Mesenteric fat pad (tissue), 1 donor: Measurements from ENCODE around the gene SH2D3C. TPM values are rescaled to one million over a fixed set of nuclear protein-coding genes. Genes with fewer than 3 reads are reported as not detected.
"Not testable (repeated sequence)": the region's sequence is repeated elsewhere in the genome, so short reads cannot be mapped to it uniquely, and the experiment has no call there.

Source experiments
- DNase-seq: peaks from one replicate; pipeline ENCODE4 v3.0.0-alpha.2; 2020; ENCODE audit warnings: low spot score
- total RNA-seq: library from RNA; stranded (reverse); fragmentation: NEBNext Ultra II Directional; extraction: Animal tissue kit (Norgen Biotek cat#: 25700); gene quantifications from one replicate; pipeline ENCODE4 v1.2.1, GENCODE V29; 2021
- donor health status: DM: yes; HTN: yes; CAD: no.

The SH2D3C gene
- total RNA-seq, 1 donor from 2014 or later: 28.1 TPM

GRCh38 chr9:127785023-127785932, 6.8 kb upstream of the SH2D3C start:
- peak; percentile 97 for DNase-seq

GRCh38 chr9:127783111-127784008, 4.9 kb upstream of the SH2D3C start:
- DNase-seq: no peak

GRCh38 chr9:127781806-127782205, 3.3 kb upstream of the SH2D3C start:
- DNase-seq: no peak

- not testable (repeated sequence) for DNase-seq
These were observed 2.4 kb upstream of the SH2D3C start for GRCh38 chr9:127780909-127781308.

DNA sequence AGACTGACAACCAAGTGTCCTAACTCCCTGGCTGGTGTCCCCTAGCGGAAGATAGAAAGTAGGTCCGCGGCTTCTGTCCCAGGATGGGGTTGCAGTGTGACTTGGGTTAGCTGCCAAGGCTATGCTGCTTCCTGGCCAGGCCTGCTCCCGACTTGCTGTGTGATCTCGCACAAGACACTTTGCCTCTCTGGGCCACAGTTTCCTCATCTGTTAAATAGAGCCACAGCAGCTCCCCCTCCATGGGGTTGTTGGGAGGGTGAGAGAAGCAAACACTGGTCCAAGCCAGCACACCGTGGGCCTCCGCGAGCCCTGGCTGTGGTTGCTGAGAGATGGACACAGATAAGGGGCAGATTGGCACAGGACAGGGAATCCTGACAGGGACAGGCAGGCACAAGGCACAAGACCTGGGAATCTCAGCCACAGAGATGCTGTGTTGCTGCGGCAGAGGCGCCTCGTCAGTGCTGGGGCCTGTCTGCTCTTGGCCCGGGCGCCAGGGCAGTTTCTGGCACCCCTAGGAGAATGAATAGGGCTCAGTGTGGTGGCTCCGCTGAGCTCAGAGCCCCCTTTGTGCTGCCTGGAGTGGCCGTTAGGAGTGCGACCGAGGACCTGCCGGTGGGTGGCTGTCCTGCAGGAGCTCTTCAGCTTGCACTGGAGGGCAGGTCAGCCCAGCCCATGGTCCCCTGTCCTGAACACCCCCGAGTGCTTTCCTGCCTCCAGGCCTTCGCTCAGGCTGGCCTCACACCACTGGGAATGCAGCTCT, 1.8 kb upstream of the SH2D3C start:
- no peak for DNase-seq

- no peak for DNase-seq
These were observed 893 bp upstream of the SH2D3C start for GRCh38 chr9:127779136-127779981.

GRCh38 chr9:127777368-127777980, 992 bp downstream of the SH2D3C start:
- DNase-seq: no peak

GRCh38 chr9:127776924-127777289, 1.6 kb downstream of the SH2D3C start:
- no peak for DNase-seq

DNA sequence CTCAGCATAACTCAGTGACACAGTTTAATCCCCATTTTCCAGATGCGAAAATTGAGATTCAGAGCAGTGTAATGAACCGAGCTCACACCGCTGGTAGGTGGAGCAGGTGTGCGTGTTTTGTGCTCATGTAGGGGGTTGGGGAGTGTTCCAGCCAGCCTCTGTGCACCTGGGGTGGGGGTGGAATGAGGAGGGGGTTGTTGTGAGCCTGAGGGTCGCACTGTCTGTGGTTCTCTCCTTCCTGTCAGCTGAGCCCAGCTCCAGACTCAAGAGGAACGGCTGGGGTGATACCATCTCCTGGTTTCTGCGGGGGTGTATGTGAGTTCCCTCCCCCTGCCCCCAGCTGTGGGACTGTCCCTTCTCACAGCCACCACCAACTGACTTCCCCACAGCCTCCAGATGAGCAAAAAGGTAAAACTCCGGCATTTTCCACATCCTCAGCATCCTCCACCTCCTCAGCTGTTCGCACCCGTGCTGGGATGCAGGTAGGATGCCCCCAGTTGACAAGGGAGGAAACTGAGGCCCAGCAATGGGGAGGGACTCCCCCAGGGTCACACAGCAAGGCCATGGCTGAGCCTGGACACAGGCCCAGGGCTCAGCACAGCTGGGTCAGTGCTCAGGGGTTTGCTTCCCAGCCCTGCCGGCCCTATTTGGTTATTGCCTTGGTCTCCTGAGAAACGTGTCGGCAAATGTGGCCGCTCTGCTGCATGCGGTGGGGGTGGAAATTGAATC, 2.1 kb downstream of the SH2D3C start:
- DNase-seq: no peak

GRCh38 chr9:127773981-127774380, 4.5 kb downstream of the SH2D3C start:
- DNase-seq: no peak

GRCh38 chr9:127773272-127773671, 5.2 kb downstream of the SH2D3C start:
- DNase-seq: no peak

DNA sequence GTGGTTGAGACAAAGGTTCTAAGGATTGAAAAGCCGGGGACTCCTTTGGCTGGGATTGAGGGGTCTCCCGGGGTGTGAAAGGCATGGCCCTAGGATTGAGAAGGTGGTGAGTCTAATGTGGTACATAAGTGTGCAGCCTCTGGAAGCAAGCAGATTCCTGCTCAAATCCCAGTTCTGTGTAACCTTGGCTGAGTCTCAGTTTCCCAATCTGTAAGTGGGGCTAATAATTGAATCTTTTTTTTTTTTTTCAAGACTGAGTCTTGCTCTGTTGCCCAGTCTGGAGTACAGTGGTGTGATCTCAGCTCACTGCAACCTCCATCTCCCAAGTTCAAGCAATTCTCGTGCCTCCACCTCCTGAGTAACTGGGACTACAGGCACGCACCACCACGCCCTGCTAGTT, 5.9 kb downstream of the SH2D3C start:
- no peak for DNase-seq

GRCh38 chr9:127771570-127772189, 6.8 kb downstream of the SH2D3C start:
- no peak for DNase-seq

- DNase-seq: peak; percentile 100
These were observed 7.4 kb downstream of the SH2D3C start for GRCh38 chr9:127770905-127771569.

- DNase-seq: no peak
These were observed 7.9 kb downstream of the SH2D3C start for GRCh38 chr9:127770583-127770904.

- no peak for DNase-seq
These were observed 8.4 kb downstream of the SH2D3C start for GRCh38 chr9:127769929-127770582.

DNA sequence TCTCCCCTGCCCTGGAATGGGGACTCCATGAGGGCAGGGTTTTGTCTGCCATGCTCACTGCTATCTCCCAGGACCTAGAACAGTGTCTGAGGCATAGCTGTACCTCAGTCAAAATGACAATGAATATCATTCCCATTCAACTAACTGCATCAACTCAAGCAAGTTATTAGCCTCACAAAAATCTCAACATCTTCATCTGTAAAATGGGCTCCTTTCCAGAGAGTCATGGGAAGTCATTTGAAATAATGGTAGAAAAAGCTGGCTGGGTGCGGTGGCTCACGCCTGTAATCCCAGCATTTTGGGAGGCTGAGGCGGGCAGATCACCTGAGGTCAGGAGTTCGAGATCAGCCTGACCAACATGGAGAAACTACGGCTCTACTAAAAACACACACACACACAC, 9.4 kb downstream of the SH2D3C start:
- no peak for DNase-seq

DNA sequence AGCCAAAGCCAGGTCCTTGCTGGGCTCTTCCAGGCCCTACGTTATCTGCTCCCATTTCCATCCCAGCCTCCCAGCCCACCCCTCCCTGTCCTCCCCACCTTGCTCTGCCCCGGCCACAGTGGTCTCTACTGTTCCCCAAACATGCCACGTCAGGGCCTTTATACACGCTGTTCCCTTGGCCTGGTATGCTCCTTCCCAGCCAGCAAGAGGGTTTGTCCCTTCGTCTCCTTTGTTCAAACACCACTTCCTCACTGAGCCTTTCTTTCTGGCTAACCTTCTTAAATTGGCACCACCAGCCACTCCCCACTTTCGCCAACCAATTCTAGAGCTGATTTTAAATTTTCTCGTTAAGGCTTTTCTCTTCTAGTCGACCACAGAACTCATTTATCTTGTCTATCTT, 9.8 kb downstream of the SH2D3C start:
- DNase-seq: no peak
